Sigmoid colon (tissue), 7 donors: ENCODE results near the gene ZNF329. TPM values are rescaled to one million over a fixed set of nuclear protein-coding genes. Genes with fewer than 3 reads are reported as not detected.

Experiments
- DNase-seq: peaks from one replicate; pipeline ENCODE4 v3.0.0-alpha.2; 2019
- H3K27ac ChIP-seq, 4 donors: fragments of 200-600 bp; sonication (generic); one replicate each; pipeline ENCODE4 v1.5.1; 2016 to 2019; ENCODE audit warnings: mild to moderate bottlenecking in 1 of 4
- H3K27me3 ChIP-seq, 3 donors: fragments of 200-600 bp; sonication (generic); one replicate each; pipeline ENCODE4 v1.5.1; 2019; ENCODE audit warnings: mild to moderate bottlenecking in 1 of 3
- H3K36me3 ChIP-seq, 4 donors: fragments of 200-600 bp; sonication (generic); one replicate each; pipeline ENCODE4 v1.5.1; 2016 to 2019
- H3K4me1 ChIP-seq, 4 donors: fragments of 200-600 bp; sonication (generic); one replicate each; pipeline ENCODE4 v1.5.1; 2017 to 2019
- H3K4me3 ChIP-seq, 4 donors: fragments of 200-600 bp; sonication (generic); one replicate each; pipeline ENCODE4 v1.5.1; 2017 to 2019; ENCODE audit warnings: mild to moderate bottlenecking in 2 of 4, moderate library complexity in 1 of 4
- H3K9me3 ChIP-seq, 4 donors: fragments of 200-600 bp in 3 of 4; sonication (generic) in 3 of 4; one replicate each; pipeline versions ENCODE4 v1.5.1 to v1.6.1; 2013 to 2019
- CTCF ChIP-seq, 4 experiments: fragments of 450-650 bp in 3 of 4; fragments of 200-600 bp in 1 of 4; IDR thresholded peaks; one replicate each; pipeline ENCODE4 v1.5.1; 2016 to 2019; ENCODE audit warnings: antibody characterized with exemption in 4 of 4, mild to moderate bottlenecking in 3 of 4, moderate library complexity in 2 of 4
- EP300 ChIP-seq, 4 donors: sonication (generic); formaldehyde crosslinking; IDR thresholded peaks; one replicate each; pipeline ENCODE4 v1.6.1; 2017; ENCODE audit warnings: antibody characterized with exemption in 4 of 4
- POLR2A ChIP-seq, 2 donors: fragments of 450-650 bp; IDR thresholded peaks; one replicate each; pipeline ENCODE4 v1.6.1; 2016; ENCODE audit warnings: antibody characterized with exemption in 2 of 2, mild to moderate bottlenecking in 2 of 2, moderate library complexity in 2 of 2
- POLR2AphosphoS5 ChIP-seq, 4 donors: sonication (generic); formaldehyde crosslinking; IDR thresholded peaks; one replicate each; pipeline ENCODE4 v1.6.1; 2017; ENCODE audit warnings: antibody characterized with exemption in 4 of 4
- WGBS, 2 donors: extraction: QIAGEN DNeasy Blood & Tissue Kit; methylation state at CpG; one replicate each; pipeline ENCODE4 v1.1.7; 2013; 5-methylcytosine and 5-hydroxymethylcytosine counted together
- intact Hi-C: fragments of 100-400 bp; cut with DNase I; formaldehyde crosslinking; loops from one replicate; pipeline ENCODE4 v1.15.1; 2023
- polyA plus RNA-seq, 3 donors: library from polyadenylated mRNA; stranded (reverse); fragments of 200-250 nt; gene quantifications; one replicate each; pipeline ENCODE4 v1.2.3, GENCODE V29; 2013
- total RNA-seq, 4 donors: library from RNA; depleted of rRNA; stranded (reverse); fragments of >200 nt; gene quantifications; one replicate each; pipeline ENCODE4 v1.1.0, GENCODE V29; 2016
- donor health status: healthy with polysubstance abuse.
- donor health status: Bipolar disorder and iron deficiency.
- donor health status: healthy.

The ZNF329 gene
- total and polyA plus RNA-seq, 7 donors, result 1.6 to 10.2 (median 8.2) TPM

GRCh38 chr19:58084596-58085347 lies 65.8 kb downstream of the ZNF329 start:
- Histone ChIP-seq H3K4me3 (no peak overlapping the region), H3K9me3 (peaks cover 23 to 59% (median 40%) of the 10 kb centered on the region in 4 donors), H3K27ac (no peak overlapping the region), H3K36me3 (peaks cover 31 to 66% (median 50%) of the 10 kb centered on the region in 4 donors), H3K4me1 (no peaks in the 10 kb centered on the region), H3K27me3 (no peaks in the 10 kb centered on the region)
- 98% methylated on average over 69 of the region's 69 CpGs for WGBS, 2 donors
- intact Hi-C loops, result no loop called here
- no peak for DNase-seq
- TF ChIP-seq POLR2AphosphoS5 (IDR thresholded peaks at IDR 0.05) (no peak), EP300 (IDR thresholded peaks at IDR 0.05) (no peak), CTCF (IDR thresholded peaks at IDR 0.05) (no peak), POLR2A (IDR thresholded peaks at IDR 0.05) (no peak)

GRCh38 chr19:58083021-58083420 lies 67.6 kb downstream of the ZNF329 start:
- H3K9me3 ChIP-seq, result peaks cover 23 to 59% (median 40%) of the 10 kb centered on the region in 4 donors
- intact Hi-C loops, result no loop called here

GRCh38 chr19:58079792-58080191 lies 70.8 kb downstream of the ZNF329 start:
- no peaks in the 10 kb centered on the region for H3K27me3 ChIP-seq
- peaks cover 23 to 43% (median 34%) of the 10 kb centered on the region in 4 donors for H3K9me3 ChIP-seq
- peaks cover 8 to 21% (median 15%) of the 10 kb centered on the region in 4 donors for H3K36me3 ChIP-seq
- no peak for TF ChIP-seq POLR2AphosphoS5 (IDR thresholded peaks at IDR 0.05)
- no peak for TF ChIP-seq POLR2A (IDR thresholded peaks at IDR 0.05)
- TF ChIP-seq EP300 (IDR thresholded peaks at IDR 0.05), result no peak
- TF ChIP-seq CTCF (IDR thresholded peaks at IDR 0.05), result no peak
- no peak for DNase-seq
- intact Hi-C loops, result no loop called here
- no peaks in the 10 kb centered on the region for H3K4me1 ChIP-seq
- no peak overlapping the region for H3K27ac ChIP-seq
- WGBS, 2 donors, result 93% methylated on average over 10 of the region's 10 CpGs
- H3K4me3 ChIP-seq, result no peak overlapping the region

More at GRCh38 chr19:58083021-58083420, 67.6 kb downstream of the ZNF329 start:
- H3K27ac ChIP-seq, result no peak overlapping the region
- WGBS, 2 donors, result 91 to 94% methylated on average over 3 of the region's 3 CpGs
- H3K4me3 ChIP-seq, result no peak overlapping the region
- H3K4me1 ChIP-seq, result no peaks in the 10 kb centered on the region
- no peaks in the 10 kb centered on the region for H3K27me3 ChIP-seq
- peaks cover 31 to 53% (median 43%) of the 10 kb centered on the region in 4 donors for H3K36me3 ChIP-seq
- TF ChIP-seq POLR2A (IDR thresholded peaks at IDR 0.05) (no peak), CTCF (IDR thresholded peaks at IDR 0.05) (no peak), POLR2AphosphoS5 (IDR thresholded peaks at IDR 0.05) (no peak), EP300 (IDR thresholded peaks at IDR 0.05) (no peak)
- no peak for DNase-seq

Other genes with a start within 250 kb of the ZNF329 start
- 10 to 100 TPM in 3 of 4 donors, 1 to 10 TPM in 1; 9.4 to 13.7 (median 12.5) TPM for gene ZNF417, start 234.2 kb downstream of the ZNF329 start, total RNA-seq
- 1 to 10 TPM; 1.2 to 5.6 (median 2.1) TPM for gene ZNF417, start 234.2 kb downstream of the ZNF329 start, polyA plus RNA-seq
- 10 to 100 TPM in 3 of 4 donors, 1 to 10 TPM in 1; 8.3 to 12.5 (median 10.8) TPM for gene ZNF418, start 215.4 kb downstream of the ZNF329 start, total RNA-seq
- gene ZNF418, start 215.4 kb downstream of the ZNF329 start, polyA plus RNA-seq, result 1 to 10 TPM in 1 of 3 donors, under 1 TPM in 1, not detected in 1; 0.60 to 2.7 TPM
- gene ZNF256, start 203.1 kb downstream of the ZNF329 start, total RNA-seq, result 1 to 10 TPM; 2.8 to 4.8 (median 3.8) TPM
- 1 to 10 TPM in 2 of 3 donors, under 1 TPM in 1; 0.69 to 3.2 (median 2.4) TPM for gene ZNF256, start 203.1 kb downstream of the ZNF329 start, polyA plus RNA-seq
- gene C19orf18, start 176.3 kb downstream of the ZNF329 start, total RNA-seq, result 1 to 10 TPM in 2 of 4 donors, under 1 TPM in 2; 0.66 to 1.5 (median 0.95) TPM
- under 1 TPM in 1 of 3 donors, not detected in 2; 0.90 TPM for gene C19orf18, start 176.3 kb downstream of the ZNF329 start, polyA plus RNA-seq
- 10 to 100 TPM in 3 of 4 donors, 1 to 10 TPM in 1; 9.8 to 32.1 (median 19.0) TPM for gene ZNF606, start 148.0 kb downstream of the ZNF329 start, total RNA-seq
- 1 to 10 TPM; 1.8 to 9.5 (median 3.6) TPM for gene ZNF606, start 148.0 kb downstream of the ZNF329 start, polyA plus RNA-seq
- gene ZSCAN1, start 116.8 kb downstream of the ZNF329 start, total RNA-seq, result not detected
- gene ZSCAN1, start 116.8 kb downstream of the ZNF329 start, polyA plus RNA-seq, result under 1 TPM in 1 of 3 donors, not detected in 2; 0.10 TPM
- gene ZNF135, start 91.5 kb downstream of the ZNF329 start, total RNA-seq, result 10 to 100 TPM in 1 of 4 donors, 1 to 10 TPM in 3; 6.1 to 10.0 (median 7.4) TPM
- 1 to 10 TPM in 1 of 3 donors, under 1 TPM in 2; 0.46 to 2.8 (median 0.60) TPM for gene ZNF135, start 91.5 kb downstream of the ZNF329 start, polyA plus RNA-seq
- 10 to 100 TPM; 64.7 to 85.3 (median 73.8) TPM for gene ZSCAN18, start 52.6 kb downstream of the ZNF329 start, total RNA-seq
- gene ZSCAN18, start 52.6 kb downstream of the ZNF329 start, polyA plus RNA-seq, result 10 to 100 TPM in 2 of 3 donors, 1 to 10 TPM in 1; 5.8 to 31.4 (median 12.6) TPM
- gene ZNF274, start 32.3 kb upstream of the ZNF329 start, total RNA-seq, result 10 to 100 TPM; 18.3 to 26.7 (median 22.6) TPM
- gene ZNF274, start 32.3 kb upstream of the ZNF329 start, polyA plus RNA-seq, result 10 to 100 TPM in 1 of 3 donors, 1 to 10 TPM in 2; 7.8 to 19.6 (median 9.2) TPM
- gene ZNF544, start 78.1 kb upstream of the ZNF329 start, total RNA-seq, result 10 to 100 TPM; 25.8 to 45.1 (median 34.8) TPM
- 10 to 100 TPM; 16.4 to 28.6 (median 20.4) TPM for gene ZNF544, start 78.1 kb upstream of the ZNF329 start, polyA plus RNA-seq
- 1 to 10 TPM; 4.9 to 8.6 (median 6.5) TPM for gene ZNF8, start 128.2 kb upstream of the ZNF329 start, total RNA-seq
- 1 to 10 TPM in 1 of 3 donors, under 1 TPM in 2; 0.60 to 2.0 (median 0.92) TPM for gene ZNF8, start 128.2 kb upstream of the ZNF329 start, polyA plus RNA-seq
- gene ERVK3-1, start 154.6 kb upstream of the ZNF329 start, total RNA-seq, result 10 to 100 TPM; 41.7 to 49.4 (median 44.0) TPM
- 10 to 100 TPM; 23.6 to 35.0 (median 27.6) TPM for gene ERVK3-1, start 154.6 kb upstream of the ZNF329 start, polyA plus RNA-seq
- gene ZSCAN22, start 176.2 kb upstream of the ZNF329 start, total RNA-seq, result 1 to 10 TPM; 1.4 to 3.6 (median 2.2) TPM
- gene ZSCAN22, start 176.2 kb upstream of the ZNF329 start, polyA plus RNA-seq, result 1 to 10 TPM in 1 of 3 donors, under 1 TPM in 2; 0.60 to 1.3 (median 0.69) TPM
- 10 to 100 TPM in 2 of 4 donors, 1 to 10 TPM in 2; 1.9 to 17.4 (median 12.1) TPM for gene A1BG, start 202.7 kb upstream of the ZNF329 start, total RNA-seq
- gene A1BG, start 202.7 kb upstream of the ZNF329 start, polyA plus RNA-seq, result 10 to 100 TPM in 2 of 3 donors, 1 to 10 TPM in 1; 7.2 to 23.4 (median 16.0) TPM
- under 1 TPM; 0.28 to 0.54 (median 0.43) TPM for gene ZNF497, start 212.0 kb upstream of the ZNF329 start, total RNA-seq
- under 1 TPM in 2 of 3 donors, not detected in 1; 0.46 to 0.79 TPM for gene ZNF497, start 212.0 kb upstream of the ZNF329 start, polyA plus RNA-seq
- gene ZNF837, start 230.2 kb upstream of the ZNF329 start, total RNA-seq, result 1 to 10 TPM in 3 of 4 donors, under 1 TPM in 1; 0.66 to 2.2 (median 1.5) TPM
- gene ZNF837, start 230.2 kb upstream of the ZNF329 start, polyA plus RNA-seq, result 1 to 10 TPM; 1.2 to 2.5 (median 1.8) TPM
- gene RPS5, start 236.5 kb upstream of the ZNF329 start, total RNA-seq, result 1,000 to 10,000 TPM; 1,322 to 2,581 (median 2,411) TPM
- gene RPS5, start 236.5 kb upstream of the ZNF329 start, polyA plus RNA-seq, result 1,000 to 10,000 TPM; 1,097 to 1,974 (median 1,406) TPM
- gene RNF225, start 244.9 kb upstream of the ZNF329 start, total RNA-seq, result not detected
- under 1 TPM in 1 of 3 donors, not detected in 2; 0.07 TPM for gene RNF225, start 244.9 kb upstream of the ZNF329 start, polyA plus RNA-seq